ENCODE data around the gene KCNJ4.
"Not testable (repeated sequence)": the region's sequence is repeated elsewhere in the genome, so short reads cannot be mapped to it uniquely, and the experiment has no call there.

The KCNJ4 gene

GRCh38 chr22:38404419-38404818 is 50.6 kb downstream of the KCNJ4 start:
- no peak for DNase-seq

DNA sequence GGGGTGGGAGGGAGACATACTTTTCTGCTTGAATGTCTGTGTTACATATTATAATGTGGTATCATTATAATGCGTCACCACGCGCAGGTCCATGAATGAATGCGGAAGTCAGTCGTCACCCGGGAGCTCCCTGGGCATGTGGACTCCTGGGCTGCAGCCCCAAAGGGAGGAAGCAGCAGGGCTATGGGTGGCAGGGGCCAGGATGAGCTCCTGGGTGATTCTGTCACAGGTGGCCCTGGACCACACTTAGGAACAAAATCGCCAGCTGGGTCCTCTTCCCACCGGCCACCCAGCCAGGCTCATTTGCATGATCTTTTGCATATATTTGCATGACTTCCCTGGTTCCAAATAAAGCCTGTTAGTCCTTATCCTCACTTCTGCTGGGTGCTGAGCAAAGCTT is 51.2 kb downstream of the KCNJ4 start:
- DNase-seq, result no peak

- no peak for DNase-seq
These were observed 52.8 kb downstream of the KCNJ4 start for GRCh38 chr22:38402204-38402603.

GRCh38 chr22:38401336-38402084 is 53.5 kb downstream of the KCNJ4 start:
- DNase-seq, result peak; percentile 66

- not testable (repeated sequence) for DNase-seq
These were observed 54.7 kb downstream of the KCNJ4 start for GRCh38 chr22:38400256-38400655.

DNA sequence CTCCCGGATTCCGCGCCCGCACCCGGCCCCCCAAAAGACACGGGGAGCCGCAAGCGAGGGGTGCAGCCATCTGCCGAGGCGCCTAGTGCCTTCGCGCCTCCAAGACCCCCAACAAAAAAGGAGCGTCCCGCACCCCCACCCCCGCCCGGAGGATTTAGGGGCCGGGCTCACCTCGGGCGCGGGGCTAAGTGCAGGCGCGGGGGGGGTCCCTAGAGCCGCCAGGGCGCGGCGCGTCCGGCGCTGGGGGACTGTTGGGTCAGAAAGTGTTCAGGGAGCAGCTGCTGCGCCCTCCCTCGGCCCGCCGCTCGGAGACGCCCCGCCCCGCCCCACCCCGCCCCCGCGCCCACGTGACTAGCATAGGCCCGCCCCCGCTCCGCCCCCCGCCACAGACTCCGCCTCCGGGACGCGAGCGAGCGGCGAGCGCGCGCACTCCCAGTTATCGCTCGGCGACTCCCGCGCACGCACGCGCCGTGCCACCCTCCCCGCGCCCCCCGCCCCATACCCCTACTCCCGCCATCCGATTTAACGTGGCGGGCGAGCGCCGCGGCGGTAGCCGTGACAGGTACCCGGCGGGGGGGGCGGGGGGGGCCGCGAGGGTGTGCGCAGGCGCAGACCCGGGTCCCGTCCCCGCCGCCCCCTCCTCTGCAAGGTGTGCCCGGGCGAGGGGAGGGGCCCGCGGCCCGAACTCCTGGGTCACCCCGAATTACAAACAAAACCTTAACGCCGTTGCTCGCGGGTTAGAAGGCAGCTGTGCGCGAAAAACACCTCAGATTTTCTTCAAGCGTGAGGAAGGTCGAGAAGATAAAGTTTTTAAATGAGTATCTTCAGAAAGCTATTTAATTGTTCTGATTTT is 56.2 kb downstream of the KCNJ4 start:
- DNase-seq, result peak; percentile 95

DNA sequence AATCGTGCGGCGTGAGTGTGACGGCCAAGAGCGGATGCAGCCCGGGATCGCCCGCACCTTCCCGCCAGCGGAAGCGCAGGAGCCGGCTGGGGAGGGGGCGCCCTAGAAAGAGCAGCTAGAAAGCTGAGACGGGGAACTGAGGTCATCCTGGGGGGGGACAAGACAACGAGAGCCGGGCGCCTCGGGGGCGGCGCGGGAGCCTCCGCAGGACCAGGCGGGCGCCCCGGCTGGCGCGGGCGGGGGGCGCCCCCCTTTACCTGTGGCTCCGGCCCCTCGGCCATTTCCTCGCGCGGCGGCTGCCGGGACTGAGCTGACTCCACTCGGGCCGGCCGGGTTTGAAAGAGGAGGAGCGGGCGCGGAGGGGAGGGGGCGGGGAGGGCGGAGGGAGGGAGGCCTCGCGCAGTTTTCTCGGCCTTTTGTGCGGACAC is 56.8 kb downstream of the KCNJ4 start:
- DNase-seq, result peak; percentile 83

DNA sequence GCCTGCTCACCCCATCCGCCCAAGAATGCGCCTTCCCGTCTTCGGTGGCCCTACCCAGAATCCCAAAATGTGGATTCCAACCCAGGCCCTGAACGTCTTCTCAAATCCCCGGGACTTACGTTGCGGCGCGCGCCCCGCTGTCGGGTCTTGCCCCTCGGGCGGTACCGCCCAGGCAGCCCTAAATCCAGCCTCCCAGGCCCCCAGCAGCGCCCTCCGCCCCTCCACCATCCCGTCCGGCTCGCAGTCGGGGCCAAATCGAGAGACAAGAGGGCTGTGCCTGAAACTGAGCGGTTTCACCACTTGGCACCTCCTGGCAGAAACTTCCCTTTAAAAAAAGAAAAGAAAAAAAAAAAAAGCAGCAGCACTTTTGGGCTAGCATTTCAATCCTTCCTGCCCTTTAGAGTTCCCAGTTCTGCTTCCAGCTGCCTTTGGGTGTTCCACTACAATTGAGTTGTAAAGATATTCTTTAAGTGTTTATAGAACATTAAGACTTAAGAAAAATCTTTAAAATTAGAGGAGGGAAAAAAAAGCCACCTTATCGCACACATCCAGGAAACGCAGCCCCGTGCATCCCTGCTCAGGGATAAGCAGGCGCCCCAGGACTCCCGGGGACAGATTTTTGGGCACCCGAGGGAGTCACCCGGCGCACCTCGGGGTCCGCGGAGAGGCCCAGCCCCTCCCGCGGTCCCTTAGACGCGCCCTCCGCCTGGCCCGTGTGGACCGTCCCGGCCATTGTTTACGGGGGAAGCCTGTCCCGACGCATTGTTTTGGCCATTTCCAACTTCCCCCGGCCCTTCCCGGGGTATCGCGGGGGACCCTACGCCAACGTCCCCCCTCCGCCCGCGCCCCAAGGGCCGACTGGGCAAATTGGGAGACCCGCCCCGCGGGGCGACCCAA is 57.6 kb downstream of the KCNJ4 start:
- peak; percentile 89 for DNase-seq

GRCh38 chr22:38396440-38397069 is 58.4 kb downstream of the KCNJ4 start:
- not testable (repeated sequence) for DNase-seq

DNA sequence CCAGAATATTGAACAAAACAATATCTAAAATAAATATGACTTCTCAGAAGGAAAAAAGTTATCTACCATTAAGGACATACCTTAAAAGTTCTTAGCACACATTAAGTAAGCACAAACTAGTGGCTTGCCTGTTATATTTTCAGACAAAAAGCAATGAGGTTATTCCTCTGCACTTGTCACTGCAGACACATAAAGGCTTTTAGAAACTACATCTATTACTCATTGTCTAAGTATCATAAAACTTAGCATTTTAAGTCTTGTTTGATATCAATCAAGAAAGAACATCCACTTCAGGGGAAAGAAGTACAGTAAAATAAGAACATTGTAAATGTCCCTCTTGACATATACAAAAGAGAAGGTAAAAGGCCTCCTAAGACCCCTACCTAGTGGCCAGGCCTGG is 59.1 kb downstream of the KCNJ4 start:
- DNase-seq, result not testable (repeated sequence)

GRCh38 chr22:38394929-38395624 is 59.9 kb downstream of the KCNJ4 start:
- not testable (repeated sequence) for DNase-seq

DNA sequence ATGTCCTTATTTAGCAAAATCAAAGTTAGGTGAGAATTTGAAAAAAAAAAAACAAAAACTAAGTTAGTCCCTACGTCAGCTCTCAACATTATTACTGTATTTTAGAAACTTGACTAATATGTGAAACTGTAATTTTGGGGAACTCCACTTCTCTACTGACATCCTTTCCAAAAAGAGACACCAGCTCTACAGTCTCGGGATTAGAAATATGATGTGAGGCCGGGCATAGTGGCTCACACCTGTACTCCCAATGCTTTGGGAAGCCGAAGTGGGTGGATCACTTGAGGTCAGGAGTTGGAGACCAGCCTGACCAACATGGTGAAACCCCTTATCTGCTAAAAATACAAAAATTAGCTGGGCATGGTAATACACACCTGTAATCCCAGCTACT is 65.6 kb downstream of the KCNJ4 start:
- DNase-seq, result not testable (repeated sequence)

- not testable (repeated sequence) for DNase-seq
These were observed 66.2 kb downstream of the KCNJ4 start for GRCh38 chr22:38388506-38389427.

- not testable (repeated sequence) for DNase-seq
These were observed 68.1 kb downstream of the KCNJ4 start for GRCh38 chr22:38386918-38387317.

- DNase-seq, result no peak
These were observed 71.6 kb downstream of the KCNJ4 start for GRCh38 chr22:38383417-38383816.

GRCh38 chr22:38381371-38381770 is 73.6 kb downstream of the KCNJ4 start:
- not testable (repeated sequence) for DNase-seq

Measured in islet precursor cell (in vitro differentiated cells).